ENCODE measurements around the gene CHURC1.

CHURC1 gene

DNA sequence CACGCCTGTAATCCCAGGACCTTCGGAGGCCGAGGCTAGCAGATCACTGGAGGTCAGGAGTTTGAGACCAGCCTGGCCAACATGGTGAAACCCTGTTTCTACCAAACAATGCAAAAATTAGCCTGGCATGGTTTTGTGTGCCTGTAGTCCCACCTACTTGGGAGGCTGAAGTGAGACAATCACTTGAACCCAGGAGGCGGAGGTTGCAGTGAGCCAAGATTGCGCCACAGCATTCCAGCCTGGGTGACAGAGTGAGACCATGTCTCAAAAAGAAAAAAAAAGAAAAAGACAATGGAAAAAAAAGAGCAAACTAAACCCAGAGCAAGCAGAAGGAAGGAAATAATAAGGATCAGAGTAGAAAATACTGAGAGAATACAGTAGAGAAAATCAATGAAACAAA lies 5.4 kb downstream of the CHURC1 start:
- peaks cover 4% of the 10 kb centered on the region for H3K36me3 ChIP-seq (replicated peaks)
- no peak overlapping the region for H3K4me3 ChIP-seq (ENCODE audit: low read depth, low read length)
- no peak overlapping the region for H3K27ac ChIP-seq
- H3K27me3 ChIP-seq (replicated peaks), result no peaks in the 10 kb centered on the region
- TF ChIP-seq CTCF (IDR thresholded peaks at IDR 0.05; ENCODE audit: low read depth, low read length, missing control alignments), result no peak
- no peak for DNase-seq
- in situ Hi-C loops (cut with HindIII; ENCODE audit: low pct_ligation_motif_present, low sequenced_read_pairs), result no loop called here

DNA sequence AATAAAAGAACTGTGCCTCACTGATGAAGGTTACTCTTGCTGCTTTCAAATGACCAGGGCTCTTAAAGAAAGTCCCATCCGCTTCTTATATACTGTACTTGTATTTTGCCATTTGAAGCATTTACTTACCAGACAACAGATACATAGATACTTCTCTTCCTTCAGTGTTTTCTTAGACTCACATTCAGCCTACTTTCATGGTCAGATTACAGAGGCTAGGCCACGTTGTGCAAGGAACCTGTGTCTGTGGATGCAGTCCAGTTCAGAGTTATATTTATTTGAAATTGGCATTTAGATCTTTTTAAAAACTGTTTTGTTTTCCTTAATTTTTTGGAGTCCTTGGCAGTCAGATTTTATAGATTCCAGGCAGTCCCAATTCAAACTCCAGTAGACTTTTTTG lies 6.2 kb downstream of the CHURC1 start:
- Histone ChIP-seq H3K4me3 (ENCODE audit: low read depth, low read length) (no peak overlapping the region), H3K36me3 (replicated peaks) (peaks cover 4% of the 10 kb centered on the region), H3K27ac (no peak overlapping the region), H3K27me3 (replicated peaks) (no peaks in the 10 kb centered on the region)
- no peak for DNase-seq
- in situ Hi-C loops (cut with HindIII; ENCODE audit: low pct_ligation_motif_present, low sequenced_read_pairs), result no loop called here
- TF ChIP-seq CTCF (IDR thresholded peaks at IDR 0.05; ENCODE audit: low read depth, low read length, missing control alignments), result no peak

DNA sequence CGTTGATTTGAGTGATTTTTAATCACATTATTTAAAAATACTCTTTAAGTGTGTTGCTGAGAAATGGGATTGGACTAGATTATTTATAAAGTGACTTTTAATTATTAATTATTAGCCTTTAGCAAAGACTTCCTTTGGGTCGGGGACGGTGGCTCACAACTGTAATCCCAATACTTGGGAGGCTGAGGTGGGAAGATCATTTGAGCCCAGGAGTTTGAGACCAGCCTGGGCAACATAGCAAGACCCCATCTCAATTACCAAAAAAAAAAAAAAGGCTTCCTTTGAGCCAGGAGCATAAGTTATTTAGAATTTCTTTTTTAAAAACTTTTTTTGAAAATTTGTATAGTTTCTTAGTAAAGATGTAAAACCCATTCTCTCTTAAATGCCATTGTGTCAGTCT lies 8.8 kb downstream of the CHURC1 start:
- peaks cover 15% of the 10 kb centered on the region for H3K36me3 ChIP-seq (replicated peaks)
- no peak overlapping the region for H3K27ac ChIP-seq
- in situ Hi-C loops (cut with HindIII; ENCODE audit: low pct_ligation_motif_present, low sequenced_read_pairs), result no loop called here
- H3K4me3 ChIP-seq (ENCODE audit: low read depth, low read length), result no peak overlapping the region
- DNase-seq, result no peak
- no peaks in the 10 kb centered on the region for H3K27me3 ChIP-seq (replicated peaks)
- TF ChIP-seq CTCF (IDR thresholded peaks at IDR 0.05; ENCODE audit: low read depth, low read length, missing control alignments), result no peak

DNA sequence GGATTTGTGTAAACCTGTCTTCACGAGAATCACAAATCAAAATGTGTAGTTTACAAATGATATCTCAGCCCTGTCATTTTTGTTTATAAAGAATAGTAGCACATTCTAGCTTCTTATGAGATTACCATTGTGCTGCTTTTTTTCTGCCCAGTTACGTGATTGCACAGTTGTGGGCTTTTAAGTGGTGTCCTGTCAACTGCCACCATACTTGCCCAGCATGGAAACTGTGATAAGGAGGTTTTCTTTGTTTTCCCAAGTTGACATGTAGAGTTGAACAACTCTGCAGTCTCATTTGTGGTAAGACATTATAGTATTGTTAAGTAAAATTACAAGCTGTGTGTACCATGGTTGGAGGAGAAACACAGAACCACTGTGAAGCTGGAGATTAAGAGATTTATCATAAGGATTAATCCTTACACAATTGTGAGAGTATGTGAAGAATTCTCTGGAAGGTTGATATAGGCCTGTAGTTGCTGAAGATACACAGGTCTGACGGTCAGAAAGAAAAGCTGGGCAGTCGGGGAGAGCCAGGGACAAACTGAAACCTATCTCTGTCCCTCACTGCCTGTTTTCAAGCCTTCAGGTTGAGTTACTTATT lies 12.2 kb downstream of the CHURC1 start:
- in situ Hi-C loops (cut with HindIII; ENCODE audit: low pct_ligation_motif_present, low sequenced_read_pairs), result no loop called here
- no peak for DNase-seq
- TF ChIP-seq CTCF (IDR thresholded peaks at IDR 0.05; ENCODE audit: low read depth, low read length, missing control alignments), result no peak
- H3K36me3 ChIP-seq (replicated peaks), result peaks cover 16% of the 10 kb centered on the region
- no peak overlapping the region for H3K27ac ChIP-seq
- no peaks in the 10 kb centered on the region for H3K27me3 ChIP-seq (replicated peaks)
- no peak overlapping the region for H3K4me3 ChIP-seq (ENCODE audit: low read depth, low read length)

- Histone ChIP-seq H3K27ac (no peak overlapping the region), H3K27me3 (replicated peaks) (no peaks in the 10 kb centered on the region), H3K4me3 (ENCODE audit: low read depth, low read length) (no peak overlapping the region), H3K36me3 (replicated peaks) (peaks cover 16% of the 10 kb centered on the region)
- no peak for TF ChIP-seq CTCF (IDR thresholded peaks at IDR 0.05; ENCODE audit: low read depth, low read length, missing control alignments)
- DNase-seq, result no peak
- in situ Hi-C loops (cut with HindIII; ENCODE audit: low pct_ligation_motif_present, low sequenced_read_pairs), result no loop called here
These were observed 12.8 kb downstream of the CHURC1 start for GRCh38 chr14:64927031-64927430.

All from brain microvascular endothelial cell (primary cell).